Mucosa of descending colon (tissue), 3 donors: Measurements from ENCODE around the gene IFT43. TPM values are rescaled to one million over a fixed set of nuclear protein-coding genes. Genes with fewer than 3 reads are reported as not detected.

Experiments used
- ATAC-seq: fragments of 200-7000 bp; cut with Tn5 transposase; one replicate; pipeline ENCODE4 v1.9.1; 2020; ENCODE audit warnings: mild to moderate bottlenecking, moderate library complexity
- DNase-seq, 3 donors: peaks; one replicate each; pipeline ENCODE4 v3.0.0-alpha.2; 2020
- H3K36me3 ChIP-seq: fragments of 200-600 bp; one replicate; pipeline ENCODE4 v1.8.0; 2021; ENCODE audit warnings: low read depth, mild to moderate bottlenecking
- H3K4me1 ChIP-seq: fragments of 200-600 bp; one replicate; pipeline ENCODE4 v1.8.0; 2021; ENCODE audit warnings: low read depth, mild to moderate bottlenecking
- H3K4me3 ChIP-seq: fragments of 200-600 bp; one replicate; pipeline ENCODE4 v1.8.0; 2021; ENCODE audit warnings: mild to moderate bottlenecking
- H3K9me3 ChIP-seq: fragments of 200-600 bp; one replicate; pipeline ENCODE4 v1.8.0; 2021; ENCODE audit warnings: mild to moderate bottlenecking
- CTCF ChIP-seq: fragments of 200-600 bp; IDR thresholded peaks from one replicate; pipeline ENCODE4 v1.8.0; 2022; ENCODE audit warnings: antibody characterized with exemption, mild to moderate bottlenecking
- intact Hi-C, 2 donors: fragments of 100-400 bp; cut with DNase I in 1 of 2; cut with micrococcal nuclease in 1 of 2; formaldehyde crosslinking; loops; one replicate each; pipeline versions ENCODE4 v1.11.0 to v1.11.1; 2022; cut with DNase I, micrococcal nuclease
- long read RNA-seq, 2 donors: library from polyadenylated mRNA; unstranded; transcript quantifications; one replicate each; pipeline ENCODE4 v2.0.0, GENCODE V29; 2019 to 2021
- total RNA-seq, 3 donors: library from RNA; stranded (reverse); fragmentation: NEBNext Ultra II Directional in 2 of 3; extraction: Animal tissue kit (Norgen Biotek cat#: 25700) in 2 of 3; gene quantifications; one replicate each; pipeline versions ENCODE4 v1.2.1 to v1.2.4, GENCODE V29; 2021 to 2023
- donor health status: DM: no; HTN: no; CAD: no; lungs with moderate emphysema.
- donor health status: DM: no; HTN: no; CAD: no.
- donor health status: DM: no; HTN: yes; CAD: no.

Gene IFT43
- total RNA-seq = 10 to 100 TPM; 27.3 to 64.0 (median 27.5) TPM
- long read RNA-seq, donor 1, transcript IFT43-202 (9 exons, 833 nt) = major isoform, 19 of 39 reads
- long read RNA-seq, donor 1, partial matches to known transcripts = 5 of 39 reads
- long read RNA-seq, donor 1, other reads (novel, unspliced or antisense) = 14 of 39 reads
- long read RNA-seq, donor 2, transcript IFT43-202 (9 exons, 833 nt) = major isoform, 13 of 22 reads
- long read RNA-seq, donor 2, partial matches to known transcripts = 1 of 22 reads
- long read RNA-seq, donor 2, other reads (novel, unspliced or antisense) = 7 of 22 reads

DNA sequence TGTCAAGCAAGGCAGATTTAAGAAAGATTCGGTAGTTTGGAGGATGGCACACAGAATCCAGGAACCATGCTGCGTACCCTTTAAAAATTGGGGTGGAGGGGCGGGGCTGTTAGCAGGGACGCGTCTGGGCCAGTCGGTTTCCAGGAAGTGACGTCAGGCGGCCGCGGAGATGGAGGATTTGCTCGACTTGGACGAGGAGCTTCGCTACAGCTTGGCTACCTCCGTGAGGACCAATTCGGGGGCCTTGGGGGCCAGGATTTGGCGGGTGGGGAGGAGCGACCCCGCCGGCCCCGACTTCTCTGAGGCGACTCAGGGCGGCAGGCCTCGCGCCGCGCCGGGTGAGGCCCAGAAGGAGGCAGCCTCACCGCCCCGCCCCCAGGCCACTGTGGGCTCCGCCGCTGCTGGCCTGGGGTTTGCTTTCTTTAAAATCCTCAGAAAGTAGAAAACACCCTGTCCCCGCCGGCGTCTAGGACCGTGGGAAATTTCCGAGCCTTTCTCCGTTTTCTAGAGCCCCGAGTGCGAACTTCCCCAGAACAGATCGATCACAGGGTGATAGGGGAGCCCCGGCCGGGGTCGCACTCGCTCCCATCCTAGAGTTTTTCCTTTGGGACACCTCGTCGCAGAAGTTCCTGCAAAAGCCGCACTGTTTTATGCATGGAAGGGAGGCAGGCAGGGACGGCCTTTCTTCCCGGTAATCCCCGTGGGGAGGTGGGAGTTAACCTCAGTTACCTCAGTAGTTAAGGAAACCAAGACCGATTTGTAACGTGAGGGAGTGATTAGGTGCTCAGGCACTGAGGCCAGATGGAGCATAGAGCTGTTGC, at the start of gene IFT43:
TSS of gene IFT43 (plus strand) at position 146 of the 821 bp plus-strand sequence. CDS start at position 170, 24 bp downstream.
- DNase-seq (peak; percentile 92 to 97 (median 95)), ATAC-seq (peak; percentile 71)
- Histone ChIP-seq H3K9me3 (no peaks in the 10 kb centered on the region), H3K36me3 (no peaks in the 10 kb centered on the region), H3K4me1 (peaks cover 5% of the 10 kb centered on the region), H3K4me3 (peak within 1 kb of the TSS; percentile 71)
- intact Hi-C loops = loop anchor here in 1 of 2 donors (10.0 kb wide), 1 partner anchor 281 kb away; no protein-coding TSS in a partner anchor
- no peak for TF ChIP-seq CTCF

DNA sequence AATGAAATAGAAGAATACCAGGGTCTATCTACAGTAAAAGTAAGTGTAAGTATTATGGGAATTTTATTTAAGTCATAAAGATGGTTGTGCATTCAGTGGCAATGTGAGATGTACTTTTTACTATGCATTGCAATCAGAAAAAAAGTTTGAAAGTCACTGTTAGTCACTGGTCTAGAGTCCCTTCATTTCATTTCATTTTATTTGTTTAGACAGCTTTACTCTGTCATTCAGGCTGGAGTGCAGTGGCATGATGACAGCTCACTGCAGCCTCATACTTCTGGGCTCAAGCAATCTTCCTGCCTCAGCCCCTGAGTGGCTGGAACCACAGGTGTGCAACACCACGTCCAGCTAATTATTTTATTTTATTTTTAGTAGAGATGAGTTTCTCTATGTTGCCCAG, 46.4 kb upstream of the IFT43 start:
- Histone ChIP-seq H3K4me3 (no peak overlapping the region), H3K9me3 (no peaks in the 10 kb centered on the region), H3K36me3 (no peaks in the 10 kb centered on the region), H3K4me1 (no peaks in the 10 kb centered on the region)
- ATAC-seq (no peak), DNase-seq (no peak)
- no peak for TF ChIP-seq CTCF
- intact Hi-C loops = no loop called here

- Histone ChIP-seq H3K36me3 (no peaks in the 10 kb centered on the region), H3K9me3 (no peaks in the 10 kb centered on the region), H3K4me3 (no peak overlapping the region), H3K4me1 (no peaks in the 10 kb centered on the region)
- no peak for ATAC-seq
- intact Hi-C loops = no loop called here
- no peak for DNase-seq
- no peak for TF ChIP-seq CTCF
Observed at GRCh38 chr14:75941030-75941429, 44.5 kb upstream of the IFT43 start.

GRCh38 chr14:75944607-75945241, 40.8 kb upstream of the IFT43 start:
- no peak for TF ChIP-seq CTCF
- H3K9me3 ChIP-seq = no peaks in the 10 kb centered on the region
- H3K4me3 ChIP-seq = no peak overlapping the region
- no peaks in the 10 kb centered on the region for H3K36me3 ChIP-seq
- ATAC-seq = no peak
- no peak for DNase-seq
- intact Hi-C loops = no loop called here
- H3K4me1 ChIP-seq = no peaks in the 10 kb centered on the region

DNA sequence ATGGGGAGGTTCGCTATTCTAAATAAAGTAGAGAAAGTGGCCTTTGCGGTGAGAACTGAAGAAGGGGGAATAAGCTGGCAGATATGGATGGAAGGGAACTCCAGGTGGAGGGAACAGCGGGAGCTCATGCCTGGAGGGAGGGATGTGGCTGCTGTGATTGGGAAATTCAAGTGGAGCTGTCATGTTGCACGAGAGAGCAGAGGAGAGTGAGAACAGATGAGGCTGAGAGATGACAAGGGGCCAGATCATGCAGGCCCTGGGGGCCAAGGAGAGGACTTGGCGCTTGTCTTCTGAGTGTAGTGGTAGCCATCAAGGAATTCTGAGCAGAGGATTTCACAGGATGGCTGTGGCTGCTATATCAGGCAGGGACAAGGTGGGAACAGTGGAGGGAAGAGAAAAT, 38.8 kb upstream of the IFT43 start:
- H3K4me3 ChIP-seq = no peak overlapping the region
- H3K36me3 ChIP-seq = no peaks in the 10 kb centered on the region
- intact Hi-C loops = no loop called here
- TF ChIP-seq CTCF = no peak
- DNase-seq (no peak), ATAC-seq (no peak)
- no peaks in the 10 kb centered on the region for H3K4me1 ChIP-seq
- no peaks in the 10 kb centered on the region for H3K9me3 ChIP-seq
